Suprapubic skin (tissue), 3 donors: ENCODE results near the gene PITRM1.

Source experiments
- CTCF ChIP-seq, 2 donors: fragments of 200-600 bp in 1 of 2; fragments of 450-650 bp in 1 of 2; sonication (generic) in 1 of 2; IDR thresholded peaks; one replicate each; pipeline ENCODE4 v1.5.1; 2016 to 2019; ENCODE audit warnings: antibody characterized with exemption in 2 of 2, mild to moderate bottlenecking in 1 of 2, moderate library complexity in 1 of 2
- POLR2A ChIP-seq, 2 donors: fragments of 450-650 bp; IDR thresholded peaks; one replicate each; pipeline ENCODE4 v1.6.1; 2017; ENCODE audit warnings: antibody characterized with exemption in 2 of 2, mild to moderate bottlenecking in 2 of 2, moderate library complexity in 2 of 2

- TF ChIP-seq CTCF (IDR thresholded peaks at IDR 0.05): no peak
- no peak for TF ChIP-seq POLR2A (IDR thresholded peaks at IDR 0.05)
These were observed 20.0 kb downstream of the PITRM1 start for GRCh38 chr10:3152566-3152935.
